Kidney epithelial cell (primary cell): ENCODE data around the gene NME7. TPM values are rescaled to one million over a fixed set of nuclear protein-coding genes. Genes with fewer than 3 reads are reported as not detected.
A peak's percentile ranks its signal among the peaks of the same experiment; 100 is the strongest.

Source experiments
- DNase-seq: peaks from one replicate; pipeline ENCODE4 v3.0.0-alpha.2; 2010; ENCODE audit warnings: low read depth
- H3K27me3 ChIP-seq: 2 replicates; pipeline ENCODE4 v1.6.0; 2011; ENCODE audit warnings: low read length; ENCODE audit not compliant: control insufficient read depth, insufficient read depth
- H3K36me3 ChIP-seq: 2 replicates; pipeline ENCODE4 v1.5.1; 2011; ENCODE audit warnings: low read length; ENCODE audit not compliant: control insufficient read depth, insufficient read depth
- H3K4me3 ChIP-seq: 2 replicates; pipeline ENCODE4 v1.5.1; 2011; ENCODE audit warnings: low read depth, mild to moderate bottlenecking, control low read depth, low read length
- total RNA-seq: library from RNA; depleted of rRNA; stranded (reverse); fragments of >200 nt; gene quantifications from 2 replicates; pipeline ENCODE4 v1.2.3, GENCODE V29; 2015
- TF ChIP-seq, protein P1 (sequence below): IDR thresholded peaks from 2 replicates; pipeline ENCODE4 v1.5.1; 2011; ENCODE audit warnings: mild to moderate bottlenecking, moderate library complexity, low read length, control low read depth, inconsistent platforms; ENCODE audit not compliant: insufficient read depth, poor library complexity, severe bottlenecking

NME7 gene
- total RNA-seq, 1 donor from 2014 or later = 24.4 TPM

- no peak for DNase-seq
- TF ChIP-seq, protein P1, sequence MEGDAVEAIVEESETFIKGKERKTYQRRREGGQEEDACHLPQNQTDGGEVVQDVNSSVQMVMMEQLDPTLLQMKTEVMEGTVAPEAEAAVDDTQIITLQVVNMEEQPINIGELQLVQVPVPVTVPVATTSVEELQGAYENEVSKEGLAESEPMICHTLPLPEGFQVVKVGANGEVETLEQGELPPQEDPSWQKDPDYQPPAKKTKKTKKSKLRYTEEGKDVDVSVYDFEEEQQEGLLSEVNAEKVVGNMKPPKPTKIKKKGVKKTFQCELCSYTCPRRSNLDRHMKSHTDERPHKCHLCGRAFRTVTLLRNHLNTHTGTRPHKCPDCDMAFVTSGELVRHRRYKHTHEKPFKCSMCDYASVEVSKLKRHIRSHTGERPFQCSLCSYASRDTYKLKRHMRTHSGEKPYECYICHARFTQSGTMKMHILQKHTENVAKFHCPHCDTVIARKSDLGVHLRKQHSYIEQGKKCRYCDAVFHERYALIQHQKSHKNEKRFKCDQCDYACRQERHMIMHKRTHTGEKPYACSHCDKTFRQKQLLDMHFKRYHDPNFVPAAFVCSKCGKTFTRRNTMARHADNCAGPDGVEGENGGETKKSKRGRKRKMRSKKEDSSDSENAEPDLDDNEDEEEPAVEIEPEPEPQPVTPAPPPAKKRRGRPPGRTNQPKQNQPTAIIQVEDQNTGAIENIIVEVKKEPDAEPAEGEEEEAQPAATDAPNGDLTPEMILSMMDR = no peak
- Histone ChIP-seq H3K27me3 (no peaks in the 10 kb centered on the region), H3K36me3 (no peaks in the 10 kb centered on the region), H3K4me3 (no peak overlapping the region)
Measured at GRCh38 chr1:169387399-169387798, 19.8 kb upstream of the NME7 start.

DNA sequence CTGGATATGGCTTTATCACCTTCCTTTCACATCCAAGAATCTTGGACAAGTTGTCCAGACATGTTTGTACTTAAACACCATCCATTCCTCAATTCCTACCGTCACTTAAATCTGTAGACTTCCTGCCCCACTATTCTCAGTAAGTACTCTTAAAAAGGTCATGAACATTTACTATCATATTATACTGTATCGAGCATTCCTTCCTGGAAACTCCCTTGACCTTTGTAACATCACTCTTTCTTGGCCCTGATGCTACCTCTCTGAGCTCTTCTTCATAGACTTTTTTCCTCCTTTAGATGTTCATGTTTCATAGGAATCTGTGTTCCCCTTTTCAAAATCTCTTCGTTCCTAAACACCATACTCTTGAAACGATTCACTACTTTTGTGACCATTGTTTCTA lies 15.9 kb upstream of the NME7 start:
- no peak overlapping the region for H3K4me3 ChIP-seq
- TF ChIP-seq, protein P1 = no peak
- DNase-seq = no peak
- no peaks in the 10 kb centered on the region for H3K36me3 ChIP-seq
- no peaks in the 10 kb centered on the region for H3K27me3 ChIP-seq

- no peaks in the 10 kb centered on the region for H3K36me3 ChIP-seq
- DNase-seq = no peak
- no peak overlapping the region for H3K4me3 ChIP-seq
- H3K27me3 ChIP-seq = no peaks in the 10 kb centered on the region
- TF ChIP-seq, protein P1 = no peak
Measured at GRCh38 chr1:169381162-169381561, 13.6 kb upstream of the NME7 start.

GRCh38 chr1:169371404-169371803 lies 3.8 kb upstream of the NME7 start:
- H3K36me3 ChIP-seq = no peaks in the 10 kb centered on the region
- DNase-seq = no peak
- H3K27me3 ChIP-seq = no peaks in the 10 kb centered on the region
- no peak overlapping the region for H3K4me3 ChIP-seq
- TF ChIP-seq, protein P1 = no peak

- Histone ChIP-seq H3K27me3 (no peaks in the 10 kb centered on the region), H3K4me3 (peak overlapping the region; percentile 95), H3K36me3 (no peaks in the 10 kb centered on the region)
- TF ChIP-seq, protein P1 = no peak
- no peak for DNase-seq
Measured at GRCh38 chr1:169368406-169368769, 791 bp upstream of the NME7 start.

DNA sequence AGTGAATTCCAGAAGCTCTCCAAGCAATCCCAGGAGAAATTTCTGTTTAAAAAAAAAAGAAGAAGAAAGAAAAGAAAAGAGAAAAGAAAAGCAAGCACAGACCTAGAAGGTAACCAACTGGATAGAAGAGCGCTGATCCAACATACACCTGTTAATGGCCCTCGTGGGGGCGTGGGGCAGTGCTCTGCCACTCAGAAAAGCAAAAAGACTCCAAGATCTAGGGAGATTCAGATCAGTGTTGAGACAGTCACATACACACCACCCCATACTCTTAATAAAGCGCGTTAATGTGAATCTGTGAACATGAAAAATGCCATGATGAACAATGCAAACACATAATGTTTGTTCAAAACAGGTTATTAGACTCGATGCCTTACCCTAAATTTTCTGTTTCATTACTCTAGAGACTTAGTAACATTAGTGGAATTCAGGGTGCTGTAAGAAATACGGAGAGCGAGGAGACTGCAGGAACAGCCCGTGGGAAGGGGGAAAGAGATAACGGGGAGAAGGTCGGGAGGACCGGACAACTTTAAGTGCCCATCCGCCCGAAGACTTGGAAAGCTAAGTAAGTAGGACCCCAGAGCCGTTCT lies 406 bp downstream of the NME7 start:
- DNase-seq = no peak
- Histone ChIP-seq H3K27me3 (no peaks in the 10 kb centered on the region), H3K36me3 (no peaks in the 10 kb centered on the region), H3K4me3 (peak overlapping the region; percentile 95)
- TF ChIP-seq, protein P1 = no peak
